ENCODE measurements around the gene COL1A1.

COL1A1 gene

DNA sequence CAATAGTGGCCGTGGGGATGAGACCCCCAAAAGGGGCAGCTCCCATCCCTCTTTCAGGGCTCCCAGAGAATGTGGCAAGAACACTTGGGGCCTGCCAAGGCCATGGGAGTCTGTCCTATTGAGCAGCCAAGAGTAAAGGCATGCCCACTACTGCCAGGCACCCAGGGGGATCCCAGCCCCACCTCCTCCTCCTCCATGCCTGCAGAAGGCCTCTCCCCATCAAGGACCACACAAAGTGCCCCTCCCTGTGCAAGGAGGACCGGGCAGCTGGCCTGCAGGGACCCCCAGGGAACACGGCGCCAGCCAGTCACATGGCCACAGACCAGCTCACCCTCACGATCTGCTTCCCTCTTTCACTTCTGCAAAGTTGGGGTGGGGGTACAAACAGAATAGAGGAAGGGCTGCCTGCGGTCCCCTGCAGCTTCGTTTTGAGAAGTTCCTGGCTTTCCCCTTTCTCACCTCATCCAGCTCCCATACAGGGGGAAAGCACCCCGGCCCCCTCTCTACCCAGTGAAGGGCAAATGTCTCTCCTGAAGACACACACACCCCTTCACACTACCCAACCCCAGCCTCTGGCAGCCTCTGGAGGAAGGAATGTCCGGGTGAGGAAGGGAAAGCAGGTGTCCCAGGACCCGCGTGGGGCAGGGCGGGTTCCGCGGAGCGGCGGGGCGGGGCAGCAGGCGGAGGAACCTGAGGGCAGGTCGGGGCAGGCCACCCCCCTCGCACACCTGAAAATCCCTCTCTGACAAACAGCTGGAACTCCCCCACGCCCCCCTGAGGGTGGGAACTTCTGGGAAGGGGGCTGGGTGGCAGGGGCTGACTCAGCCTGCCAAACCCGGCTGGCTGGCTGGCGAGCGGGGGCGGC, 53.0 kb downstream of the COL1A1 start:
- DNase-seq (ENCODE audit: low spot score) = no peak
- TF ChIP-seq, protein P1, sequence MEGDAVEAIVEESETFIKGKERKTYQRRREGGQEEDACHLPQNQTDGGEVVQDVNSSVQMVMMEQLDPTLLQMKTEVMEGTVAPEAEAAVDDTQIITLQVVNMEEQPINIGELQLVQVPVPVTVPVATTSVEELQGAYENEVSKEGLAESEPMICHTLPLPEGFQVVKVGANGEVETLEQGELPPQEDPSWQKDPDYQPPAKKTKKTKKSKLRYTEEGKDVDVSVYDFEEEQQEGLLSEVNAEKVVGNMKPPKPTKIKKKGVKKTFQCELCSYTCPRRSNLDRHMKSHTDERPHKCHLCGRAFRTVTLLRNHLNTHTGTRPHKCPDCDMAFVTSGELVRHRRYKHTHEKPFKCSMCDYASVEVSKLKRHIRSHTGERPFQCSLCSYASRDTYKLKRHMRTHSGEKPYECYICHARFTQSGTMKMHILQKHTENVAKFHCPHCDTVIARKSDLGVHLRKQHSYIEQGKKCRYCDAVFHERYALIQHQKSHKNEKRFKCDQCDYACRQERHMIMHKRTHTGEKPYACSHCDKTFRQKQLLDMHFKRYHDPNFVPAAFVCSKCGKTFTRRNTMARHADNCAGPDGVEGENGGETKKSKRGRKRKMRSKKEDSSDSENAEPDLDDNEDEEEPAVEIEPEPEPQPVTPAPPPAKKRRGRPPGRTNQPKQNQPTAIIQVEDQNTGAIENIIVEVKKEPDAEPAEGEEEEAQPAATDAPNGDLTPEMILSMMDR (IDR thresholded peaks at IDR 0.05) = no peak
- Histone ChIP-seq H3K27ac (peak overlapping the region; percentile 94 to 95), H3K4me3 (peak overlapping the region; percentile 90)

GRCh38 chr17:50147841-50148225, 53.6 kb downstream of the COL1A1 start:
- DNase-seq (ENCODE audit: low spot score) = no peak
- Histone ChIP-seq H3K27ac (peak overlapping the region; percentile 94 to 95), H3K4me3 (peak overlapping the region; percentile 90)
- TF ChIP-seq, protein P1 (IDR thresholded peaks at IDR 0.05) = no peak

- DNase-seq (ENCODE audit: low spot score) = no peak
- TF ChIP-seq, protein P1 (IDR thresholded peaks at IDR 0.05) = no peak
- Histone ChIP-seq H3K27ac (peak overlapping the region; percentile 94 to 95), H3K4me3 (peak overlapping the region; percentile 90)
These were observed 54.3 kb downstream of the COL1A1 start for GRCh38 chr17:50146927-50147665.

- TF ChIP-seq, protein P1 (IDR thresholded peaks at IDR 0.05) = no peak
- no peak for DNase-seq (ENCODE audit: low spot score)
- peak overlapping the region; percentile 90 for H3K4me3 ChIP-seq
- peak overlapping the region; percentile 94 to 95 for H3K27ac ChIP-seq
These were observed 55.1 kb downstream of the COL1A1 start for GRCh38 chr17:50146230-50146926.

DNA sequence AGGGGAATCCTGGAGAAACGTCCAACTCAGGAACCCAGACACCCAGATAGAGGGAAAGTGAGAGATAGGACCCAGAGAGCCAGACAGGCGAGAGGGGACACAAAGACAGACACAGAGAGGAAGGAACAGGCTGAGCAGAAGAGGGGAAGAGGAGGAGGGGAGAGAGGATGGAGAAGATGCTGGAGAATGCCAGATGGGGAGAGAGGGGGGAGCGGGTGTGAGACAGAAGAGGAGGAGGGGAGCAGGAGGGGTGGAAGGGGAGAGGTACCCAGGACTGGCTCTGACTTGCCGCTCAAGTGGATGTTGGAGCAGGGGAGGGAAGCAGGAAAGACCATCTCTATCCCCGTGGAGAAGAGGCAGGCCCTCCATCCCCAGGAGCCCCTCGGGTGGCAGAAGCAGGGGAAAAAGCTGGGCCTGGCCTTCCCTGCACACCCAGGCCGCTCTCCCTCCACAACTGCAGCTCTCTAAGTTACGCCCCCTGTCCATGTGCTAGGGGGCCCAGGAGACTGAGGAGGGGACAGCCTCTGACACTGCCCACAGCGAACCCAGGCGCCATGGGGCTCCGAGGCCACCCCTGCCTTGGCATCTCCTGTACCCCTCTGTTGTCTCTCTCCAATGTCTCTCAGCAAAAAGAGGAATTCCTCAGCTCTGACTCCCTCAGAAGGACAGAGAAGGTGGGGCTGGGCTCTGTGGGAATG, 55.8 kb downstream of the COL1A1 start:
- Histone ChIP-seq H3K27ac (peak overlapping the region; percentile 94 to 95), H3K4me3 (peak overlapping the region; percentile 90)
- DNase-seq (ENCODE audit: low spot score) = no peak
- TF ChIP-seq, protein P1 (IDR thresholded peaks at IDR 0.05) = no peak

- Histone ChIP-seq H3K27ac (peak overlapping the region; percentile 94 to 95), H3K4me3 (no peak overlapping the region)
- DNase-seq (ENCODE audit: low spot score) = no peak
- TF ChIP-seq, protein P1 (IDR thresholded peaks at IDR 0.05) = no peak
These were observed 56.4 kb downstream of the COL1A1 start for GRCh38 chr17:50144845-50145531.

Measured in coronary artery (tissue), 2 donors.